GM23338 (cell line): ENCODE data around the gene FAM228B. TPM values are rescaled to one million over a fixed set of nuclear protein-coding genes. Genes with fewer than 3 reads are reported as not detected.

Source experiments
- ATAC-seq: fragments of 200-7000 bp; cut with Tn5 transposase; 3 replicates; pipeline ENCODE4 v1.9.1; 2020
- DNase-seq: peaks from one replicate; pipeline ENCODE4 v3.0.0-alpha.2; 2015; ENCODE audit warnings: low spot score
- H2AFZ ChIP-seq: fragments of 200-600 bp; sonication (generic); 2 replicates; pipeline ENCODE4 v1.8.0; 2016; ENCODE audit warnings: antibody characterized with exemption, mild to moderate bottlenecking, moderate library complexity
- H3F3A ChIP-seq: fragments of 200-600 bp; sonication (generic); replicated peaks from 2 replicates; pipeline ENCODE4 v1.8.0; 2017; ENCODE audit warnings: antibody characterized with exemption, mixed run types, low read depth
- H3K27ac ChIP-seq: fragments of 200-600 bp; sonication (generic); 2 replicates; pipeline ENCODE4 v1.6.1; 2016; ENCODE audit warnings: low read depth
- H3K27me3 ChIP-seq: fragments of 200-600 bp; sonication (generic); 2 replicates; pipeline ENCODE4 v1.8.0; 2016; ENCODE audit warnings: mild to moderate bottlenecking, mixed run types, moderate library complexity; ENCODE audit not compliant: insufficient read depth
- H3K36me3 ChIP-seq: fragments of 200-600 bp; sonication (generic); 2 replicates; pipeline ENCODE4 v1.8.0; 2016; ENCODE audit warnings: mild to moderate bottlenecking; ENCODE audit not compliant: insufficient read depth
- H3K4me1 ChIP-seq: fragments of 200-600 bp; sonication (generic); 2 replicates; pipeline ENCODE4 v1.8.0; 2016; ENCODE audit warnings: mild to moderate bottlenecking, moderate library complexity; ENCODE audit not compliant: insufficient read depth
- H3K4me2 ChIP-seq: fragments of 200-600 bp; sonication (generic); 2 replicates; pipeline ENCODE4 v1.7.1; 2017; ENCODE audit warnings: mixed run types
- H3K4me3 ChIP-seq: fragments of 200-600 bp; sonication (generic); 2 replicates; pipeline ENCODE4 v1.6.1; 2016; ENCODE audit warnings: mixed run types
- H3K79me2 ChIP-seq: fragments of 200-600 bp; sonication (generic); replicated peaks from 2 replicates; pipeline ENCODE4 v1.8.0; 2017; ENCODE audit warnings: mild to moderate bottlenecking; ENCODE audit not compliant: insufficient read depth
- H3K9me2 ChIP-seq: fragments of 200-600 bp; sonication (generic); 2 replicates; pipeline ENCODE4 v1.8.0; 2017; ENCODE audit not compliant: insufficient read depth
- H4K20me1 ChIP-seq: fragments of 200-600 bp; sonication (generic); replicated peaks from 2 replicates; pipeline ENCODE4 v1.8.0; 2017; ENCODE audit warnings: mild to moderate bottlenecking; ENCODE audit not compliant: insufficient read depth
- H3K27ac Mint-ChIP-seq: 2 replicates; pipeline ENCODE4 v1.8.0; 2020; ENCODE audit warnings: inconsistent platforms, mild to moderate bottlenecking, moderate library complexity, mixed read lengths
- H3K27me3 Mint-ChIP-seq: 3 replicates; pipeline ENCODE4 v1.8.0; 2022; ENCODE audit warnings: low read depth, mild to moderate bottlenecking, moderate library complexity, mixed read lengths, inconsistent platforms; ENCODE audit not compliant: insufficient read depth, poor library complexity
- H3K36me3 Mint-ChIP-seq: 3 replicates; pipeline ENCODE4 v1.8.0; 2021; ENCODE audit warnings: low read depth, mild to moderate bottlenecking, inconsistent platforms, moderate library complexity, mixed read lengths
- H3K4me1 Mint-ChIP-seq: 3 replicates; pipeline ENCODE4 v1.8.0; 2020; ENCODE audit warnings: mild to moderate bottlenecking, inconsistent platforms, mixed read lengths
- H3K4me3 Mint-ChIP-seq: 3 replicates; pipeline ENCODE4 v1.8.0; 2021; ENCODE audit warnings: moderate library complexity, mild to moderate bottlenecking, inconsistent platforms, mixed read lengths
- H3K9me3 Mint-ChIP-seq: 3 replicates; pipeline ENCODE4 v1.8.0; 2020; ENCODE audit warnings: moderate library complexity, mild to moderate bottlenecking, inconsistent platforms, mixed read lengths
- CREB1 ChIP-seq: fragments of 250-450 bp; sonication (Bioruptor Pico); IDR thresholded peaks from 2 replicates; pipeline ENCODE4 v1.5.0; 2020; ENCODE audit warnings: low read depth, mild to moderate bottlenecking, moderate library complexity
- CTCF ChIP-seq, 2 experiments: fragments of 200-600 bp in 1 of 2; sonication (generic) in 1 of 2; conservative IDR thresholded peaks; 2 replicates each; pipeline versions ENCODE4 v1.5.1 to v1.6.1; 2016 to 2017; ENCODE audit warnings: antibody characterized with exemption in 2 of 2, low read depth in 2 of 2, mild to moderate bottlenecking in 2 of 2, moderate library complexity in 1 of 2
- ETS1 ChIP-seq: IDR thresholded peaks from 2 replicates; pipeline ENCODE4 v1.6.1; 2016; ENCODE audit warnings: antibody characterized with exemption
- EZH2 ChIP-seq: fragments of 200-600 bp; sonication (generic); IDR thresholded peaks from one replicate; pipeline ENCODE4 v1.8.0; 2017; ENCODE audit warnings: antibody characterized with exemption, mild to moderate bottlenecking, low read depth; ENCODE audit not compliant: unreplicated experiment
- JUNB ChIP-seq: IDR thresholded peaks from one replicate; pipeline ENCODE4 v1.6.1; 2016; ENCODE audit warnings: antibody characterized with exemption; ENCODE audit not compliant: unreplicated experiment
- NANOG ChIP-seq: IDR thresholded peaks from 2 replicates; pipeline ENCODE4 v1.6.1; 2016; ENCODE audit warnings: antibody characterized with exemption, borderline replicate concordance
- REST ChIP-seq: IDR thresholded peaks from one replicate; pipeline ENCODE4 v1.6.1; 2018; ENCODE audit warnings: antibody characterized with exemption; ENCODE audit not compliant: unreplicated experiment
- ZNF114 ChIP-seq: fragments of 250-450 bp; sonication (Bioruptor Pico); IDR thresholded peaks from 2 replicates; pipeline ENCODE4 v1.5.0; 2020; ENCODE audit warnings: mild to moderate bottlenecking, moderate library complexity
- ZNF331 ChIP-seq: fragments of 250-450 bp; sonication (Bioruptor Pico); IDR thresholded peaks from 2 replicates; pipeline ENCODE4 v1.5.0; 2020; ENCODE audit warnings: low read depth, mild to moderate bottlenecking, moderate library complexity
- polyA plus RNA-seq: library from polyadenylated mRNA; unstranded; fragments of >200 nt; fragmentation: Nextera tagmentation; extraction: Ambion mirVana; gene quantifications from 2 replicates; pipeline ENCODE4 v1.2.1, GENCODE V29; 2016
- total RNA-seq: library from RNA; depleted of rRNA; stranded (reverse); fragments of >200 nt; shearing (Covaris generic); gene quantifications from 2 replicates; pipeline ENCODE4 v1.2.3, GENCODE V29; 2014

The FAM228B gene
- total and polyA plus RNA-seq, 2 experiments from 2014 or later = 3.4 to 7.9 TPM

GRCh38 chr2:24121066-24121465 is 2.2 kb upstream of the FAM228B start:
- H3K9me3 Mint-ChIP-seq = no peaks in the 10 kb centered on the region
- no peaks in the 10 kb centered on the region for H3K36me3 Mint-ChIP-seq
- ATAC-seq (no peak), DNase-seq (no peak)
- H3K27me3 Mint-ChIP-seq = peaks cover 2% of the 10 kb centered on the region
- H3K36me3 ChIP-seq = no peaks in the 10 kb centered on the region
- H3K4me1 ChIP-seq = peaks cover 24% of the 10 kb centered on the region
- H3K79me2 ChIP-seq = no peaks in the 10 kb centered on the region
- peak overlapping the region; percentile 11; the same call in 1 of the 2 replicates for H3K4me2 ChIP-seq
- no peak overlapping the region for H3K4me3 Mint-ChIP-seq
- TF ChIP-seq EZH2 (no peak), ETS1 (no peak), NANOG (no peak), REST (no peak), JUNB (no peak), CREB1 (CRISPR knock-in tag) (no peak), ZNF331 (CRISPR knock-in tag) (no peak), CTCF (conservative IDR thresholded peaks at IDR 0.05; ENCODE audit: low read depth in 2 of 2) (no peak)
- peak overlapping the region; percentile 86 for H3K27ac Mint-ChIP-seq
- H3F3A ChIP-seq = no peaks in the 10 kb centered on the region
- no peak overlapping the region; the same call in 1 of the 2 replicates for H2AFZ ChIP-seq
- H3K9me2 ChIP-seq = no peaks in the 10 kb centered on the region
- H3K27me3 ChIP-seq = peaks cover 11% of the 10 kb centered on the region
- peaks cover 23% of the 10 kb centered on the region for H3K4me1 Mint-ChIP-seq
- H4K20me1 ChIP-seq = no peaks in the 10 kb centered on the region
- no peak overlapping the region for H3K27ac ChIP-seq
- no peak overlapping the region for H3K4me3 ChIP-seq

- Mint-ChIP-seq H3K27me3 (peaks cover 2% of the 10 kb centered on the region), H3K36me3 (no peaks in the 10 kb centered on the region), H3K4me1 (peaks cover 23% of the 10 kb centered on the region), H3K27ac (no peak overlapping the region; the same call in 1 of the 2 replicates), H3K9me3 (no peaks in the 10 kb centered on the region), H3K4me3 (peak overlapping the region; percentile 32; the same call in 2 of the 3 replicates)
- DNase-seq (peak; percentile 63), ATAC-seq (peak; percentile 27)
- Histone ChIP-seq H3K27me3 (peaks cover 11% of the 10 kb centered on the region), H3K27ac (peak overlapping the region; percentile 67), H2AFZ (no peak overlapping the region), H3F3A (no peaks in the 10 kb centered on the region), H3K4me1 (peaks cover 24% of the 10 kb centered on the region), H3K4me2 (peak overlapping the region; percentile 11; the same call in 1 of the 2 replicates), H3K79me2 (no peaks in the 10 kb centered on the region), H3K4me3 (no peak overlapping the region), H3K9me2 (no peaks in the 10 kb centered on the region), H4K20me1 (no peaks in the 10 kb centered on the region), H3K36me3 (no peaks in the 10 kb centered on the region)
- TF ChIP-seq ZNF114 (CRISPR knock-in tag) (no peak), CREB1 (CRISPR knock-in tag) (no peak), CTCF (conservative IDR thresholded peaks at IDR 0.05; ENCODE audit: low read depth in 2 of 2) (no peak), ETS1 (no peak)
Observed at GRCh38 chr2:24121469-24121868, 1.8 kb upstream of the FAM228B start.
